ENCODE measurements around the gene DPH1. TPM values are rescaled to one million over a fixed set of nuclear protein-coding genes. Genes with fewer than 3 reads are reported as not detected.

DPH1 gene
- total RNA-seq, 2 experiments from 2014 or later: 40.1 to 45.0 TPM

- POLR2A ChIA-PET: no interaction called here
Measured at GRCh38 chr17:2065949-2066400, 36.0 kb downstream of the DPH1 start.

GRCh38 chr17:2067048-2067561 lies 37.2 kb downstream of the DPH1 start:
- POLR2A ChIA-PET: no interaction called here
- CTCF ChIA-PET: interaction anchor here (0.7 to 11.0 kb wide), 3 partner anchors 11 to 178 kb away, joined by 3 to 115 read pairs (median 12); partner anchors contain the start of gene HIC1

More at GRCh38 chr17:2065949-2066400, 36.0 kb downstream of the DPH1 start:
- CTCF ChIA-PET: interaction anchor here (0.6 to 11.0 kb wide), 4 partner anchors 10 to 181 kb away, joined by 4 to 115 read pairs (median 9); partner anchors contain the start of gene HIC1

- CTCF ChIA-PET: interaction anchor here (0.7 to 11.0 kb wide), 4 partner anchors 11 to 178 kb away, joined by 3 to 115 read pairs (median 6); partner anchors contain the start of gene HIC1
- POLR2A ChIA-PET: interaction anchor here (1.4 kb wide), 2 partner anchors 16 to 22 kb away, joined by 3 to 7 read pairs; no protein-coding TSS in a partner anchor
Measured at GRCh38 chr17:2067608-2068024, 37.7 kb downstream of the DPH1 start.

- ChIA-PET POLR2A (interaction anchor here (1.4 to 2.1 kb wide), 3 partner anchors 12 to 21 kb away, joined by 3 to 20 read pairs (median 7); partner anchors contain the start of gene HIC1), CTCF (interaction anchor here (0.9 to 11.0 kb wide), 6 partner anchors 12 to 177 kb away, joined by 3 to 115 read pairs (median 4); partner anchors contain the start of gene HIC1)
Measured at GRCh38 chr17:2068031-2068518, 38.1 kb downstream of the DPH1 start.

- POLR2A ChIA-PET: interaction anchor here (0.6 to 2.1 kb wide), 6 partner anchors 10 to 195 kb away, joined by 3 to 20 read pairs (median 6); partner anchors contain the start of gene HIC1
- CTCF ChIA-PET: interaction anchor here (0.9 to 11.0 kb wide), 7 partner anchors 12 to 196 kb away, joined by 3 to 115 read pairs (median 4); partner anchors contain the start of gene HIC1
Measured at GRCh38 chr17:2068519-2069051, 38.6 kb downstream of the DPH1 start.

DNA sequence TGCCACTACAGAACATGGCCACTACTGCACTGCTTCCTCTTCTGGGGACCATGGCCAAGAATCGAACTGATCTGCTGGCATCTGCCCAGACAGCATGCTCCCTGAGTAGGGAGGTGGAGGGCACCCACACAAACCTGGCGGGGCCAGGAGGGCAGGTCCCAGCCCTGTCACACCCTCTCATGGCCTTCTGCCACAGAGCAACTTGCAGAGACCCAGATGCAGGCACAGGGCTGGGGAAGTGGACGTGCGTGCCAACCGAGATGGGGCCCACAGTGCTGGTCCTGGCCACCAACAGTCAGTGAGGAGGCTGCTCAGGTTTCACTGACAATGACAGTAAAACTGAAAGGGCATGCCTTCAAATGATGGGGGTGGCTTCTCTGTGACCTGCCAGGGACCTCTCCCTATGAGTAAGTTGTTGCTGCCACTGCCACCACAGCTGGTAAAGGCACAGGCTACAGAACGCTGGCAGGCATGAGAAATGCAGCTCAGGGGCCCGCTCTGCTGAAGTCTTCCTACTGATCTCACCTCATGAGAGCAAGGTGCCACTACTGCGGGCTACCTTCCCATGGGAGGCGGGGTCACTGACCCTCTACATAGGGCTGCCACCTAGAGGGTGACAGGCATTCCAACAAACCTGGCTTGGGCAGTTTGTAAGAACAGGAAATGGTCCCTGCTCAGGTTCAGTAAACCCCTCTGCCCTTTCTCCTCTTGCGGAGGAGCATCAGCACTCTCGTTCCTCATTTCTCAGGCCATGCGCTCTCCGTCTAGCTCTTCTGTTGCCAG lies 40.5 kb downstream of the DPH1 start:
- CTCF ChIA-PET: interaction anchor here (0.7 to 11.0 kb wide), 6 partner anchors 9 to 148 kb away, joined by 3 to 115 read pairs (median 6); partner anchors contain the start of gene HIC1
- POLR2A ChIA-PET: interaction anchor here (0.6 to 1.8 kb wide), 4 partner anchors 11 to 250 kb away, joined by 5 to 7 read pairs (median 6); partner anchors contain the start of gene HIC1

DNA sequence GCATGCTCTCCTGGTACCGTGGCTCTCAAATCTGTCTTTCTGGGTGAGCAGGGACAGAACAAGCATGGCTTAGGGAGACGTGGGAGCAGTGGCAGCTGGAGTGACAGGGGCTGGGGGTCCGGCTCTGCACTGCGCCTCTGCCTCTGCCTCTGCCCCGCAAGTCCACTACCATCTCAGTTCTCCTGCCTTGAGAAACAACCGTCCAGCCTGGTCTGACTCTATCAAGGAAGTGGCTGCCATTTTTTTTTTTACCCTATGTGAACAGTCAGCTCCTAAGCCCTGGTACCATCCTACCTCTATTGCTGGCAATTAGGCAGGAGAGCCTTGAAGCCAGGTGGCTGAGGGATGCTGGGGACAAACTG lies 41.1 kb downstream of the DPH1 start:
- CTCF ChIA-PET: interaction anchor here (1.5 to 11.0 kb wide), 4 partner anchors 11 to 16 kb away, joined by 6 to 115 read pairs (median 10); partner anchors contain the start of gene HIC1
- POLR2A ChIA-PET: interaction anchor here (0.6 to 1.8 kb wide), 4 partner anchors 11 to 56 kb away, joined by 4 to 7 read pairs (median 6); partner anchors contain the start of gene HIC1

GRCh38 chr17:2071455-2072281 lies 41.7 kb downstream of the DPH1 start:
- POLR2A ChIA-PET: interaction anchor here (0.6 to 1.8 kb wide), 4 partner anchors 10 to 55 kb away, joined by 4 to 7 read pairs (median 6); partner anchors contain the start of gene HIC1
- CTCF ChIA-PET: interaction anchor here (1.5 to 11.0 kb wide), 4 partner anchors 10 to 16 kb away, joined by 6 to 115 read pairs (median 10); partner anchors contain the start of gene HIC1

GRCh38 chr17:2074919-2075318 lies 45.0 kb downstream of the DPH1 start:
- ChIA-PET CTCF (interaction anchor here (1.3 to 2.6 kb wide), 3 partner anchors 15 to 170 kb away, joined by 4 to 8 read pairs (median 7); no protein-coding TSS in a partner anchor), POLR2A (no interaction called here)

DNA sequence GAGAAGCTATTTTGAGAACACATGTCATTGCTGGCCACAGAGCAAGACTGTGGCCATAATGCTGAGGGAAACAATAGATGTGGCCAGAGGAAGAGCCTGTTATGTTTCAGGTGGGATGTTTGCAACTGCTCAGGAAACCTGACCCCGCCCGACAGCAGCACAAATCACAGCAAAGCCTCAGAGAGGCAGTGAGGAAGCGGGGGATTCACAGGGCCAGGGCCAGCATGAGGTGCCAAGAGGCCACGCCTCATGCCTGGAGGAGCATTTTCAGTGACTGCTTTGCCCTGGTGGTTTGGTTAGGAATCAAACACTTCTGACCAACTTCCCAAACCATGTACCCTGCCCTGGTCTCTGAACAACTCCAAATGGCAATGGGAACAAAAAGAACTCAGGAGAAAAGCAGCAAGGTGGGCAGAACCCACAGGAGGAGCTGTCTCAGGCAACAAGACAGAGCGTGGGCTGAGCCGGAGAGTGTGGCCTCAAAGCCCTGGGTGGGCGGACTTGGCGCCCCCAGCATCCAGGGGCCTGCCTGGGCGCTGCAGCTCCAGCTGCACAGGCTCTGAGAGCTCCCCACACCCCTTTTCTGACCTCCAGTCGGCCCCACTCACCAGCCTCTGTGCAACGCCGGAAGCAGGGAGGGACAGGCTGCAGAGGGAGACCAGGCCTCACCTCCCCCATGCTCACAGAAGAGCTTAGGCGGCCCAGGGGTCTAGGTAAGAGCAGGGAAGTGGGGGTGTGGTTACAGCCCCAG lies 45.6 kb downstream of the DPH1 start:
- POLR2A ChIA-PET: no interaction called here
- CTCF ChIA-PET: interaction anchor here (1.3 to 2.6 kb wide), 3 partner anchors 15 to 169 kb away, joined by 4 to 8 read pairs (median 7); no protein-coding TSS in a partner anchor

GRCh38 chr17:2076087-2076984 lies 46.4 kb downstream of the DPH1 start:
- ChIA-PET POLR2A (no interaction called here), CTCF (interaction anchor here (0.8 to 2.2 kb wide), 2 partner anchors 10 to 169 kb away, joined by 3 to 7 read pairs; no protein-coding TSS in a partner anchor)

- POLR2A ChIA-PET: no interaction called here
- CTCF ChIA-PET: interaction anchor here (0.8 kb wide), 1 partner anchor 9 kb away, joined by 3 read pairs; no protein-coding TSS in a partner anchor
Measured at GRCh38 chr17:2077040-2077439, 47.1 kb downstream of the DPH1 start.

DNA sequence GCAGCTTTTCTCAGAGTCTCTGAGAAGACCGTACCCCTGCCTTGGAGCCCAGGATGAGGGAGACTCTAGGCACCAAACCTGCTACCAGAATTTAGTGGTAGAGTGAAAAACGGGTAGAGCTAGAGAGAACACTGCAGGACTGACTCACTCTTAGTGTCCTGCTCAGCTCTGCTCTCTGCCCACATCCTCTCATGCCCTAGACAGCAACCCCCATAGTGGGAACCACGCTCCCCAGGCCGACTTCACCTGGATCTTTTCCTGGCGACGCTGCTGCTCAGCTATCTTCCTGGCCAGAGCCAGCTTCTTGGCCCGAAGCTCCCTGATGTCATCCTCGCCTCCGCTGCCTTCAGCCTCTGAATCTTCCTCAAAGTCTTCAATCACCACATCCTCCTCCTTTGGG lies 51.6 kb downstream of the DPH1 start:
- ChIA-PET POLR2A (interaction anchor here (0.9 to 1.7 kb wide), 3 partner anchors 9 to 221 kb away, joined by 3 to 5 read pairs (median 4); no protein-coding TSS in a partner anchor), CTCF (interaction anchor here (1.0 to 12.0 kb wide), 5 partner anchors 10 to 30 kb away, joined by 3 to 82 read pairs (median 5); partner anchors contain the start of gene HIC1)

DNA sequence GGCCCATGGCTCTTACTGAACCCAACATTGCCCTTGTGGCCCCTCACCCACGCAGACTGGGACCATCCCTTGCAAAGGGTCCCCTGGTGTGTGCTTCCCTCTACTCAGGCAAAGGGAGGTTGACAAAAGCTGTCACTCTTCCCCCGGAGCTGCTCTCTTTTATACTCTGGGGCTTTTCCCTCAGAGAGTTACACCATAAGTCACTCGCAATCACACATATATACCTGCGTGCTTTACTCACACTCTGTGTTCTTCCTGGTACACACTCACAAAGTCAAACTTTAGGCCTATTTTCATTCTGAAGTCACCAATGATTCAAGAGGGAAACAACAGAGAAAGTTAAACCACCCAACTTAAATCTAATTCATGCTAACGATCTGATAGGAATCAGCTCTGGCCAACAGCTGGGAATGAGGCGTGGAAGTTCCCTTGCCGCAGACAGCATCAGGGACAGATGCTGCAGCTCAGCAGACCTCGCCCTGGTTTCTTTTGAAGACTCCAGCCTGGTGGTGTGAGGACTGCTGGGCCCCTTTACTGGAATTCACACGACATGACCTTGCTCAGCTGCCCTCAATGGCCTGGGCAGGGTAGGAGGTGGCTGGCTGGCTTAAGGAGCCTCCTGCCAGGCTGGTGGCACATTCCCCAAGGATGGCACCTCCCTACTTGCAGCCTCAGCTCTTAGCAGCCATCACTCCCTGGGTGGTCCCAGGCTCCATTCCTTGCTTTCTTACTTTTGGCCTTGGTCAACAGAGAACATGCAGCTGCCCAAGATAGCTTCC lies 52.2 kb downstream of the DPH1 start:
- POLR2A ChIA-PET: interaction anchor here (0.9 to 1.7 kb wide), 3 partner anchors 8 to 220 kb away, joined by 3 to 5 read pairs (median 4); no protein-coding TSS in a partner anchor
- CTCF ChIA-PET: interaction anchor here (1.2 to 12.0 kb wide), 4 partner anchors 9 to 26 kb away, joined by 3 to 82 read pairs (median 6); partner anchors contain the start of gene HIC1

DNA sequence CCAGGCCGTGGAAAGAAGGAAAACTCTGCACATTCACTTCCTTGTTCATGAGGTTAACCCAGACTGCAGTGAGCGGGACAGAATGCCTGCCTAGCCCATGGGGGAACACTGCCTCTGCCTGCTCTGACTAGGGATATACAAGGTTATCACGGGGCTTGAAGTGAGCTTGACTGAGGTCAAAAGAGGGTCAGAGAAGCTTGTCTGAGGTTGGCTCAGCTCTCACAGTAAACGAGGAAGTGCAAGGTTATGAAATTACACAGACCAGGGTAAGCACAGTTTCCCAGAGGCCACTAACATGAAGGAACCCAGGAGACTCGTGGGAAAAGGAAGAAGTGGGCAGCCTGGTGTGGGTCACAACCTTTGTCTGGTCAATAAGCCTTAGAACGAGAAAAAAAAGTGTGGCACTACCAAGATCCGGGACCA lies 53.7 kb downstream of the DPH1 start:
- ChIA-PET POLR2A (interaction anchor here (1.2 kb wide), 3 partner anchors 15 to 27 kb away, joined by 3 to 5 read pairs (median 4); no protein-coding TSS in a partner anchor), CTCF (interaction anchor here (1.9 to 12.0 kb wide), 4 partner anchors 11 to 161 kb away, joined by 4 to 82 read pairs (median 10); partner anchors contain the start of gene HIC1)

Data from activated CD8-positive, alpha-beta memory T cell treated with anti-CD3 and anti-CD28 coated beads for 36 hours (primary cell).